WTC11 (cell line): ENCODE measurements around the gene CNOT9.

Experiments used
- JUN ChIP-seq: sonication (generic); formaldehyde crosslinking; IDR thresholded peaks from 2 replicates; pipeline ENCODE4 v1.8.0; 2023; ENCODE audit warnings: mild to moderate bottlenecking, missing genetic modification reagents
- STAT6 ChIP-seq: sonication (generic); formaldehyde crosslinking; conservative IDR thresholded peaks from 2 replicates; pipeline ENCODE4 v1.8.1; 2023; ENCODE audit warnings: mild to moderate bottlenecking, low read depth, missing genetic modification reagents, moderate library complexity
- TP53 ChIP-seq: sonication (generic); formaldehyde crosslinking; IDR thresholded peaks from 2 replicates; pipeline ENCODE4 v1.8.1; 2023; ENCODE audit warnings: mild to moderate bottlenecking, missing genetic modification reagents
- TF ChIP-seq, protein P1 (sequence below): fragments of 200-600 bp; IDR thresholded peaks from 2 replicates; pipeline ENCODE4 v1.8.0; 2022; ENCODE audit warnings: antibody characterized with exemption
- TF ChIP-seq, protein P2 (sequence below): sonication (generic); formaldehyde crosslinking; IDR thresholded peaks from 2 replicates; pipeline ENCODE4 v1.8.1; 2022; ENCODE audit warnings: mild to moderate bottlenecking, moderate library complexity, missing genetic modification reagents

DNA sequence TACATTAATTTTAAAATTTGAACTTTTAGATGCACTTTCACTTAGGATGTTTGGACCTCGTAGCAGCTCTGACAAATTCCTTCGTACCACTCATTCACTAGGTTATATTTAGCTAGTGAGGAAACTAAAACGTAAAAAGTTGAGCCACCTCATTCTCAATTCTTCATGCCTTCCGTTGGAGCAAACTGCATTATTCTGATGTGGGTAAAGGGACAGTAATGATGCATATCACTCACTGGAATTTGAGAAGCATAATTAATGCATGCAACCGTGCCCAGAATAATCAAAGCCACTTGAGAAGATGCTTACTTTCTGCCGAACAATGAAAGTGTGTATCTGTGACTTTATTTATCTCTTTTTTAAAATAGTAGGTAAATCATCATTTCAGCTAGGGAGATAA, 2.2 kb downstream of the CNOT9 start:
- TF ChIP-seq, protein P1, sequence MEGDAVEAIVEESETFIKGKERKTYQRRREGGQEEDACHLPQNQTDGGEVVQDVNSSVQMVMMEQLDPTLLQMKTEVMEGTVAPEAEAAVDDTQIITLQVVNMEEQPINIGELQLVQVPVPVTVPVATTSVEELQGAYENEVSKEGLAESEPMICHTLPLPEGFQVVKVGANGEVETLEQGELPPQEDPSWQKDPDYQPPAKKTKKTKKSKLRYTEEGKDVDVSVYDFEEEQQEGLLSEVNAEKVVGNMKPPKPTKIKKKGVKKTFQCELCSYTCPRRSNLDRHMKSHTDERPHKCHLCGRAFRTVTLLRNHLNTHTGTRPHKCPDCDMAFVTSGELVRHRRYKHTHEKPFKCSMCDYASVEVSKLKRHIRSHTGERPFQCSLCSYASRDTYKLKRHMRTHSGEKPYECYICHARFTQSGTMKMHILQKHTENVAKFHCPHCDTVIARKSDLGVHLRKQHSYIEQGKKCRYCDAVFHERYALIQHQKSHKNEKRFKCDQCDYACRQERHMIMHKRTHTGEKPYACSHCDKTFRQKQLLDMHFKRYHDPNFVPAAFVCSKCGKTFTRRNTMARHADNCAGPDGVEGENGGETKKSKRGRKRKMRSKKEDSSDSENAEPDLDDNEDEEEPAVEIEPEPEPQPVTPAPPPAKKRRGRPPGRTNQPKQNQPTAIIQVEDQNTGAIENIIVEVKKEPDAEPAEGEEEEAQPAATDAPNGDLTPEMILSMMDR: no peak
- TF ChIP-seq JUN (CRISPR knock-in tag): no peak
- TF ChIP-seq, protein P2, sequence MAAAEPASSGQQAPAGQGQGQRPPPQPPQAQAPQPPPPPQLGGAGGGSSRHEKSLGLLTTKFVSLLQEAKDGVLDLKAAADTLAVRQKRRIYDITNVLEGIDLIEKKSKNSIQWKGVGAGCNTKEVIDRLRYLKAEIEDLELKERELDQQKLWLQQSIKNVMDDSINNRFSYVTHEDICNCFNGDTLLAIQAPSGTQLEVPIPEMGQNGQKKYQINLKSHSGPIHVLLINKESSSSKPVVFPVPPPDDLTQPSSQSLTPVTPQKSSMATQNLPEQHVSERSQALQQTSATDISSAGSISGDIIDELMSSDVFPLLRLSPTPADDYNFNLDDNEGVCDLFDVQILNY: no peak
- no peak for TF ChIP-seq STAT6 (CRISPR knock-in tag)
- TF ChIP-seq TP53 (CRISPR knock-in tag): no peak
